Neutrophil (primary cell): ENCODE measurements around the gene TRHDE.

Experiments
- H3K27ac ChIP-seq: fragments of 200-600 bp; sonication (generic); 2 replicates; pipeline ENCODE4 v1.5.1; 2016; ENCODE audit warnings: mild to moderate bottlenecking, moderate library complexity
- H3K27me3 ChIP-seq: fragments of 200-600 bp; sonication (generic); 2 replicates; pipeline ENCODE4 v1.6.0; 2016; ENCODE audit warnings: mild to moderate bottlenecking
- H3K36me3 ChIP-seq: fragments of 200-600 bp; sonication (generic); 2 replicates; pipeline ENCODE4 v1.5.1; 2017
- H3K4me1 ChIP-seq, 2 experiments: fragments of 200-600 bp in 1 of 2; sonication (generic) in 1 of 2; 1 replicate in 1 of 2; 2 replicates in 1 of 2; pipeline versions ENCODE4 v1.5.1 to v1.6.1; 2013 to 2016; ENCODE audit warnings: low read depth in 1 of 2, low read length in 1 of 2, mild to moderate bottlenecking in 1 of 2, moderate library complexity in 1 of 2; ENCODE audit not compliant: control insufficient read depth in 1 of 2, insufficient read depth in 1 of 2
- H3K4me3 ChIP-seq, 2 experiments: fragments of 200-600 bp in 1 of 2; sonication (generic) in 1 of 2; 1 replicate in 1 of 2; 2 replicates in 1 of 2; pipeline ENCODE4 v1.5.1; 2013 to 2016; ENCODE audit warnings: low read depth in 1 of 2, low read length in 1 of 2, mild to moderate bottlenecking in 1 of 2, moderate library complexity in 1 of 2
- H3K9me3 ChIP-seq: fragments of 200-600 bp; sonication (generic); 2 replicates; pipeline ENCODE4 v1.5.1; 2016
- CTCF ChIP-seq: fragments of 200-600 bp; sonication (generic); IDR thresholded peaks from 2 replicates; pipeline ENCODE4 v1.5.1; 2016; ENCODE audit warnings: antibody characterized with exemption

Gene TRHDE

GRCh38 chr12:72330784-72331183 lies 58.6 kb downstream of the TRHDE start:
- Histone ChIP-seq H3K27me3 (no peaks in the 10 kb centered on the region), H3K27ac (no peak overlapping the region), H3K36me3 (no peaks in the 10 kb centered on the region), H3K4me1 (no peaks in the 10 kb centered on the region), H3K4me3 (no peak overlapping the region), H3K9me3 (no peaks in the 10 kb centered on the region)
- TF ChIP-seq CTCF, result no peak

- Histone ChIP-seq H3K9me3 (no peaks in the 10 kb centered on the region), H3K4me1 (no peaks in the 10 kb centered on the region), H3K36me3 (no peaks in the 10 kb centered on the region), H3K27ac (no peak overlapping the region), H3K4me3 (no peak overlapping the region), H3K27me3 (no peaks in the 10 kb centered on the region)
- no peak for TF ChIP-seq CTCF
Observed at GRCh38 chr12:72337382-72337781, 65.2 kb downstream of the TRHDE start.

GRCh38 chr12:72337946-72338345 lies 65.8 kb downstream of the TRHDE start:
- TF ChIP-seq CTCF, result no peak
- Histone ChIP-seq H3K27ac (no peak overlapping the region), H3K4me3 (no peak overlapping the region)

GRCh38 chr12:72338437-72338836 lies 66.3 kb downstream of the TRHDE start:
- H3K9me3 ChIP-seq, result no peaks in the 10 kb centered on the region
- H3K4me3 ChIP-seq, result no peak overlapping the region
- no peaks in the 10 kb centered on the region for H3K4me1 ChIP-seq
- no peaks in the 10 kb centered on the region for H3K36me3 ChIP-seq
- TF ChIP-seq CTCF, result no peak
- H3K27me3 ChIP-seq, result no peaks in the 10 kb centered on the region
- no peak overlapping the region for H3K27ac ChIP-seq

More at GRCh38 chr12:72337946-72338345, 65.8 kb downstream of the TRHDE start:
- Histone ChIP-seq H3K27me3 (no peaks in the 10 kb centered on the region), H3K4me1 (no peaks in the 10 kb centered on the region), H3K9me3 (no peaks in the 10 kb centered on the region), H3K36me3 (no peaks in the 10 kb centered on the region)

GRCh38 chr12:72346363-72346944 lies 74.3 kb downstream of the TRHDE start:
- H3K27me3 ChIP-seq, result no peaks in the 10 kb centered on the region
- no peak for TF ChIP-seq CTCF
- H3K9me3 ChIP-seq, result no peaks in the 10 kb centered on the region
- no peaks in the 10 kb centered on the region for H3K4me1 ChIP-seq
- H3K4me3 ChIP-seq, result no peak overlapping the region
- H3K36me3 ChIP-seq, result no peaks in the 10 kb centered on the region
- H3K27ac ChIP-seq, result no peak overlapping the region

- H3K9me3 ChIP-seq, result no peaks in the 10 kb centered on the region
- no peak overlapping the region for H3K4me3 ChIP-seq
- H3K36me3 ChIP-seq, result no peaks in the 10 kb centered on the region
- H3K4me1 ChIP-seq, result no peaks in the 10 kb centered on the region
- no peak for TF ChIP-seq CTCF
- H3K27me3 ChIP-seq, result no peaks in the 10 kb centered on the region
- H3K27ac ChIP-seq, result no peak overlapping the region
Observed at GRCh38 chr12:72349491-72349890, 77.3 kb downstream of the TRHDE start.
